Dermis microvascular lymphatic vessel endothelial cell (primary cell): ENCODE results near the gene EMSY. TPM values are rescaled to one million over a fixed set of nuclear protein-coding genes. Genes with fewer than 3 reads are reported as not detected.

Experiments
- DNase-seq, 2 donors: peaks; one replicate each; pipeline versions ENCODE4 v3.0.0 to v3.0.0-alpha.2; 2010; ENCODE audit warnings: low read depth in 2 of 2
- total RNA-seq: library from RNA; depleted of rRNA; stranded (reverse); fragments of >200 nt; gene quantifications from 2 replicates; pipeline ENCODE4 v1.2.1, GENCODE V29; 2014

EMSY gene
- total RNA-seq, 1 donor from 2014 or later, result 7.6 TPM

GRCh38 chr11:76513654-76514034 is 68.8 kb downstream of the EMSY start:
- DNase-seq, result no peak

- no peak for DNase-seq
Observed at GRCh38 chr11:76515494-76515893, 70.7 kb downstream of the EMSY start.

DNA sequence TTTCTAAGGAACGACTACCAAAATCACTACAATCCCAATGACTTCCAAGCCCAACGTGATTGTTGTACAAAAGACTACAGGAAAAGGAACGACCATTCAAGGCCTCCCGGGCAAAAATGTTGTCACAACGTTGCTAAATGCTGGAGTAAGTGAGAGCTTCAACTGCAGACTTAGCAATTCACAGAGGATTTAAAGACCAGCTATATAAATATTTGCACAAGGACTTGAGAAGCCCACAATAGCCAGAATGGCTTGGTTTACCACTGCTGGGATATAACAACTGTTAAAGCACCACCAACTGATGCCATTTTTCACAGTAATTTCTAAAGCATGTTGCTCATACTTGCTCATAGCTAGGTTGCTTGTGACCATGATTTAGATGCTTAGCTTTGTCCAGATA is 78.3 kb downstream of the EMSY start:
- no peak for DNase-seq

- DNase-seq, result no peak
Observed at GRCh38 chr11:76523786-76524436, 79.1 kb downstream of the EMSY start.

DNA sequence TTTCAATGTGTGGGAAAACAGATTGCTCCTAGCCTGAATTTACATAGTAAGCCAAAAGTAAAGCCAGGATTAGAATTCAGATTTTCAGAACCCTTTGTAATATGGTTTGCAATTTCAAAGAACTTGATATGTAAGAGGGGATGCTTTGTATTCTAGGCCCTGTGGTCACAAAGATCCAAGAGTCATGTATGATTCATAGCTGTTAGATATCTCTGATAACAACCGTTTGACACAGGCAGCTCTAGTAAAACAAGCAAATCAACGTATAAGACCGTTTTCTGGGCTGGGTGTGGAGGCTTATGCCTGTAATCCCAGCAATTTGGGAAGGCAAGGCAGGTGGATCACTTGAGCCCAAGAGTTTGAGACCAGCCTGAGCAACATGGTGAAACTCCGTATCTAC is 79.6 kb downstream of the EMSY start:
- peak in 1 of 2 donors; percentile 7 for DNase-seq

DNA sequence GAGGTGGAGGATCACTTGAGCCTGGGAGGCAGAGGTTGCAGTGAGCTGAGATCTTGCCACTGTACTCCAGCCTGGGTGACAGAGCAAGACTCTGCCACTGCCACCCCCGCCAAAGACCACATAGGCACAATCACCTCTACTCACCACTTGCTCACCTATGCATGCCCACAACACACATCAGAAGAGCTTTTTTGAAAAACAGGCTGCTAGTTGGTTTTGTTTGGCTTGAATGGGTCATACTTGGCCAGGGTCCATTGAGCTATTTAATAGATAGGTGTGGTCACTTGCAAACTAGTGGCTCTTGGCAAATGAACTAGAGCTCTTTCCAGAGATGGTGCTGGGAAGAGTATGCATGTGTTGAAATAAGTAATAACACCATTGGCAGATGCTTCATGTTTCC is 80.1 kb downstream of the EMSY start:
- DNase-seq, result peak; percentile 25 to 28

DNA sequence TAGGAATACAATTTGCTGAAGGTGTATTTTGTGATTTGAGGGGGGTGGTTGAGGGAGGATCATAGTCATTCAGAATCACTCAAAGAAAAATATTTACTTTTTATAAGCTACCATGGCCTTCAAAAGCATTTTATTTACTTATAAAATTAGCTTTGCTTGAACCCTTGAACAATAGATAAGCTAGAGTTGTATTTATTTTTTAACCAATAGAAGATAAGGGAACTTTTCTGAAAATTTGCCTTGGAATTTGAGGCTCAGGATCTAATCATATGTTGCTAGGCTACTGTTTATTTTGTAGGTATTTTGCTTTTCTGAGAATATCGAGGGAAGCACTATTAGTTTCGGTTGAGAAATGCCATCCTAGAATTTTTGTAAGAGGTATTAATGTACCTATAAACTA is 82.1 kb downstream of the EMSY start:
- no peak for DNase-seq

- no peak for DNase-seq
Observed at GRCh38 chr11:76542436-76542835, 97.6 kb downstream of the EMSY start.

DNA sequence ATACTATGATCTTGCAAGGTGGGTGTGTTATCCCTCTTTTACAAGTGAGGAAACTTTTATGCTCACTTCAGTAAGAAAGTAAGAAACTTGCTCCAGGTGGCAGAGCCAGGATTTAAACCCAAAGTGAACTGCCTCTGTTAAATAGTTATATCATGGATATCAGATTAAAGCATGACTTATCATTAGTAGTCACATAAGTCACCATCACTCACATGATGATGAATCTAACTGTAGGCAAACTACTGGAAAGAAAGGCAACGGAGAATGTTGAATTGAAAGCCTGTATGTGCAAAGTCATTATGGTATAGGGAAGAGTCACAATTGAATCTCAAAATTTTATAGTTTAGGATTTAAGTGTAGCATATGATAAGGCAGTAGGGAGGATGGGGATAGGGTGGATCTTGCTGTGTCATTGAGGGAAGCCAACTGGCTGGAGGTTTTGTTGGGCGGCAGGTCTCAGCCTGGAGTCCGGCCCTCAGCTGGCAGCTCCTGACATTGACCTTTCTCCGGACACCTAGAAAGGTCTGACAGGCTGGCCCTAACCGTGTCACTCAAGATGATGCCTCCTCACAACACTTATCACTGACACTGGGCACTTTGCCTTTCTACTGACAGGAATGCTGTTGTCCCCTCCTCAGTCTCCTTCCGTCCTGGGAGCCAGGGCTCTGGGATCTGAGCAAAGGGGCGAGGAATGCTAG is 98.3 kb downstream of the EMSY start:
- no peak for DNase-seq

DNA sequence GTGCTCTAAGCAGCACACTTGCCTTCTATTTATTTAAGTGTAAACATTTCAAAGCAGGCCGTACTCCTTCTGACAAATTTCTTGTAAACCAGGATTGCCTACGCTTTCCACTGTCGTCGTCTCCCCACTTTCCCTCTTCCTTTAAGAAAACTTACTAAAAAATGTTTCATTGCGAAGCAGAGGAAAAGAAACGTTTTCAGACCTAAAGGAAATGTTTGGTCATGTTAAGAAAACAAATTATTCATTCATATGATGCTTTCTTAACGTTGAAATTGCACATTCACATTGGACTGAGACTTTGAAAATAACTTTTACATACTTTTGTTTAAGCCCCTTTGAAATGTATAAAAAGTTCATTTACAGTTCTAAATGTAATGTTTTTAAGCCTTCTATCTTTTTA is 106.0 kb downstream of the EMSY start:
- peak in 1 of 2 donors; percentile 39 for DNase-seq

- DNase-seq, result peak in 1 of 2 donors; percentile 48
Observed at GRCh38 chr11:76551400-76551799, 106.6 kb downstream of the EMSY start.

- DNase-seq, result no peak
Observed at GRCh38 chr11:76552987-76553386, 108.2 kb downstream of the EMSY start.

GRCh38 chr11:76553554-76554476 is 109.0 kb downstream of the EMSY start:
- DNase-seq, result peak in 1 of 2 donors; percentile 72

GRCh38 chr11:76554767-76555166 is 109.9 kb downstream of the EMSY start:
- DNase-seq, result no peak

- no peak for DNase-seq
Observed at GRCh38 chr11:76557466-76557865, 112.6 kb downstream of the EMSY start.

DNA sequence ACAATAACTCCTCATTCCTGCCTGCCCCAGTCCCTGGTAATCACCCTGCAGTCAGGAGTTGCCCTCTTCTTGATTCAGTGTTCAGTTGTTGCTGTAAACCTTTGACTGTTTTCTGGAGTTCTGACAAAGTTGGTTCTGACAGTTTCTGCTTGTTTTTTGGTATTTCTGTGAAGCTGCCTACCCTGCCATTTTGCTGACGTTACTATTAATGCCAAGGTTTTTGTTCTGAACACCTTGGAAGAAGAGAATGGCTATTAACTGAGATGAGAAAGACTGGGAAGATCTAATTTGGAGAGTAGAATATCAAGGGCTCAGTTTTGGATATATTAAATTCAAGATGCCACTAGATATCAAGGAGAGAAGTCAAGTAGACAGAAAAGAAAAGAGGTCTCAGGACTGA is 113.7 kb downstream of the EMSY start:
- no peak for DNase-seq

DNA sequence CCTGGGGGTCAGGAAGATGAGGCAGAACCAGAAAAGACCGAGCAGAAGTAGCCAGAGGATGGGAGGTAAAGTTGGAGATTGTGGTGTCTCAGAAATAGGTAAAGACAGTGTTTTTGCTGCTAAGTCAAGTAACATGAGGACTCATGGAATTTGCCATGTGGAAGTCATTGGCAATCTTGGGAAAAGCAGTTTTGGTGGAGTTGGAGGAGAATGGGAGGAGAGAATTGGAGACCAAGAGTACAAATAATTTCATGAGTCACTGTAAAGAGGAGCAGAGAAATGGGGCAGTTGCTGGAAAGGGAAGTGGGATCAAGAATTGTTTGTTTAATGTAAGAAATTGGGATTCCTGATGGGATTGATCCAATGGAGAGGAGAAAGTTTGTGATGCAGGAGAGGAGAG is 114.1 kb downstream of the EMSY start:
- no peak for DNase-seq

GRCh38 chr11:76559346-76559745 is 114.5 kb downstream of the EMSY start:
- DNase-seq, result no peak

DNA sequence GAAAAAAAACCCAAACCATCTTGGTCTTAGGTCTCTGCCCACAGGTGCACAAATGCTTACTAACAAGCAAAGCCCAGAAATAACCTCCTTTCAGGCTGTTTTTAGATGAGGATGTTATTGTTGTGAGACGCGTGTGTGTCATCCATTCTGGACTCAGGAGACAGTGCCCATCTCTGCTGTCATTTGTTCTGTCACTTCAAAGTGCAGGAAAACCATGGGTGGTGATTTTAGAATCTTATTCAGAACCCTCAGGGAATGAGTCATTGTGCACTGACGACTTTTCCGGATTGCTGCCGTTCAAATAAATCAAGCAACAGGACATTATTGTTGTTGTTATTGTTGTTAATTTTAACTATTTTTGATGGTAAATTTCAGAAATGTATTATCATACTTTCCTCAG is 115.4 kb downstream of the EMSY start:
- peak in 1 of 2 donors; percentile 78 for DNase-seq

- peak; percentile 33 to 55 for DNase-seq
Observed at GRCh38 chr11:76561245-76561644, 116.4 kb downstream of the EMSY start.

DNA sequence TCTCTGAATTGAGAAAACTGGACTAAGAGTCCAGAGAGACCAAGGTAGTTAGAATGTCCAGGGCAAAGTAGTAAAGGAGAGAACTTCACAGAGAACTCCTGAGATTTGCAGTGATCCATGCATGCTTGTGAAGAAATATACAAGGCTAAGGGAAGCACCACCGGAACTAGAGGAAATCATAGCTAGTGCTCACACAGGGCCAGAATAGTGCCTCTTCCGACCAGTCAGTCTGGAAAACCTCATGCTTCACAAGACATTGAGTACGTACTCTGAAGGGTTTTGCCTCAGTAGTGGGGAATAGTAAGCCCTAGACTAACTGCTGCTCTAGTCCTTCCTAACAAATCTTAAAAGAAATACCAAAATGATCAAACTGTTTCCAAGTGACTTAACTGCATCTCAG is 117.7 kb downstream of the EMSY start:
- no peak for DNase-seq

GRCh38 chr11:76564364-76564763 is 119.5 kb downstream of the EMSY start:
- DNase-seq, result no peak
